GM12878 (cell line): Measurements from ENCODE around the gene USH1C.

Source experiments
- CBFB ChIP-seq: IDR thresholded peaks from 2 replicates; pipeline ENCODE4 v1.6.1; 2016; ENCODE audit warnings: antibody characterized with exemption, low read depth
- CTCF ChIP-seq, 3 experiments: IDR thresholded peaks in 2 of 3; conservative IDR thresholded peaks in 1 of 3; 2 replicates each; pipeline ENCODE4 v1.5.1; 2011; ENCODE audit warnings: low read depth in 3 of 3, low read length in 3 of 3, mild to moderate bottlenecking in 3 of 3, control low read depth in 2 of 3, moderate library complexity in 2 of 3, inconsistent platforms in 1 of 3, mixed read lengths in 1 of 3; ENCODE audit not compliant: control insufficient read depth in 2 of 3, insufficient read depth in 1 of 3; ENCODE audit errors: extremely low read depth in 1 of 3
- TAF1 ChIP-seq: IDR thresholded peaks from 2 replicates; pipeline ENCODE4 v1.6.1; 2011; ENCODE audit warnings: mild to moderate bottlenecking, low read depth, low read length, borderline replicate concordance

- TF ChIP-seq CTCF (IDR thresholded peaks at IDR 0.05 in 2 of 3, conservative IDR thresholded peaks at IDR 0.05 in 1 of 3; ENCODE audit: control insufficient read depth in 2 of 3, extremely low read depth in 1 of 3, insufficient read depth in 1 of 3, low read depth in 3 of 3, low read length in 3 of 3) (no peak), CBFB (no peak), TAF1 (no peak)
These were observed 85.9 kb downstream of the USH1C start for GRCh38 chr11:17458268-17458667.
